ENCODE results near the gene EHMT1. TPM values are rescaled to one million over a fixed set of nuclear protein-coding genes. Genes with fewer than 3 reads are reported as not detected.

EHMT1 gene
- total and polyA plus RNA-seq, 2 donors, result 37.3 to 56.9 TPM

DNA sequence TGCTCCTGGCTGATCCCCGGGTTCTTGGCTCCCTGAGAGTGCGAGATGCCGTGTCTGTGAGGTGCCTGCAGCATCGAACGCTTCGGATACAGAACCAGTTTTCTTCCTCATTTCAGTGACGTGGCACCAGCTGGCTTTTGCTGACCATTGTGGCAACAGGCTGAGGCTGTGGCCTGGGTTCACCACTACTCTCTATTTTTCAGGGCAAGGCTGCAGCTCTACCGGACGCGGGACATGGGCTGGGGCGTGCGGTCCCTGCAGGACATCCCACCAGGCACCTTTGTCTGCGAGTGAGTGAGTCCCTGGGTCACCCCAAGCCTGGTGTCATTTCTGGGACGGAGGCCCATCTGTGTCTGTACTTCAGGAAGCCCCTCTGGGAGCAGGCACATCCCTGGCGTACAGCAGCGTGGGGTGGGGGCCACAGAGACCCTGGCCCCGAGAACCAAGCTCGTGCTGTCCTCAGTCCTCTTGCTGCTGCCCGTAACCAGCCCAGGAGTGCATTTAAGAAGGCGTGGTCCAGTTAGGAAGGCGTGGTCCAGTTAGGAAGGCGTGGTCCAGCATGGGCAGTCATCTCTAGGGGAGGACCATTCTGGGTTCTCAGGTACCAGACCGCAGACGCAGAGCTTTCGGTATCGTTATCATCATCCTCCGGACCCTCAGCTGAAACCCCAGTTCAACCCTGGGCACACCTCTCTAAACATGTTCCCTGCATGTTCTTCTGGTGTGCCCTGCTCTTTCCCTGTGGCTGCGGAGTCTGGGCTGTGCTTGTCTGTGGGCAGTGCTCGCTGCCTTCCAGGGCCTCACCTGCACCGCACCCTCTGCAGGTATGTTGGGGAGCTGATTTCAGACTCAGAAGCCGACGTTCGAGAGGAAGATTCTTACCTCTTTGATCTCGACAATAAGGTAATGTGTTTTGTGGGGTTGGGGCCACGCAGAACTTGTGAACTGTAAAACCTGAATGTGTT is 198.7 kb downstream of the EHMT1 start:
- WGBS, result 98% methylated on average over 35 of the region's 35 CpGs
- no peaks in the 10 kb centered on the region for H3K4me1 ChIP-seq (ENCODE audit: control insufficient read depth in 2 of 2, insufficient read depth in 2 of 2, low read length in 2 of 2)
- DNase-seq (ENCODE audit: low read depth in 6 of 9, low spot score in 9 of 9), result no peak

DNA sequence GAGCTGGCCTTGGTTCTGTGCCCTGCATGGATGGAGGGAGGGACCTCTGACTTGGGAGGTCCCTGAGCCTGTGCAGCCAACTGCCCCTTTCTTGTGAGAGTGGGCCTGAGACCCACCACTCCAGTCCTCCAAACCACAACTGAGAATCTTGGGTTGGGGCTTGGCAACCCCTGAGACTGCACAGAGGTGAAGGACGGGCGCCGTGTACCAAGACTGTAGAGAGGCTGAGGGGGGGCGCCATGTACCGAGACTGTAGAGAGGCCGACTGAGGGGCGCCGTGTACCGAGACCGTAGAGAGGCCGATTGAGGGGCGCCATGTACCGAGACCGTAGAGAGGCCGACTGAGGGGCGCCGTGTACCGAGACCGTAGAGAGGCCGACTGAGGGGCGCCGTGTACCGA is 199.5 kb downstream of the EHMT1 start:
- Histone ChIP-seq H3K4me3 (ENCODE audit: low read length in 2 of 2) (no peak overlapping the region), H3K4me1 (ENCODE audit: control insufficient read depth in 2 of 2, insufficient read depth in 2 of 2, low read length in 2 of 2) (no peaks in the 10 kb centered on the region), H3K9me3 (ENCODE audit: control insufficient read depth in 2 of 2, insufficient read depth in 1 of 2, low read length in 1 of 2) (peaks cover 11 to 12% of the 10 kb centered on the region in 2 donors), H3K27ac (ENCODE audit: low read depth in 1 of 2, low read length in 1 of 2) (no peak overlapping the region), H3K27me3 (ENCODE audit: control insufficient read depth in 2 of 2, insufficient read depth in 1 of 2, low read length in 1 of 2) (no peaks in the 10 kb centered on the region), H3K36me3 (ENCODE audit: control insufficient read depth in 2 of 2, insufficient read depth in 2 of 2, low read length in 1 of 2) (peaks cover 44 to 75% of the 10 kb centered on the region in 2 donors)
- 87% methylated on average over 15 of the region's 23 CpGs for WGBS
- no peak for DNase-seq (ENCODE audit: low read depth in 6 of 9, low spot score in 9 of 9)

More for the DNA sequence above, 198.7 kb downstream of the EHMT1 start:
- Histone ChIP-seq H3K27ac (ENCODE audit: low read depth in 1 of 2, low read length in 1 of 2) (no peak overlapping the region), H3K4me3 (ENCODE audit: low read length in 2 of 2) (no peak overlapping the region), H3K27me3 (ENCODE audit: control insufficient read depth in 2 of 2, insufficient read depth in 1 of 2, low read length in 1 of 2) (no peaks in the 10 kb centered on the region), H3K36me3 (ENCODE audit: control insufficient read depth in 2 of 2, insufficient read depth in 2 of 2, low read length in 1 of 2) (peaks cover 50 to 82% of the 10 kb centered on the region in 2 donors), H3K9me3 (ENCODE audit: control insufficient read depth in 2 of 2, insufficient read depth in 1 of 2, low read length in 1 of 2) (peaks cover 11 to 12% of the 10 kb centered on the region in 2 donors)

DNA sequence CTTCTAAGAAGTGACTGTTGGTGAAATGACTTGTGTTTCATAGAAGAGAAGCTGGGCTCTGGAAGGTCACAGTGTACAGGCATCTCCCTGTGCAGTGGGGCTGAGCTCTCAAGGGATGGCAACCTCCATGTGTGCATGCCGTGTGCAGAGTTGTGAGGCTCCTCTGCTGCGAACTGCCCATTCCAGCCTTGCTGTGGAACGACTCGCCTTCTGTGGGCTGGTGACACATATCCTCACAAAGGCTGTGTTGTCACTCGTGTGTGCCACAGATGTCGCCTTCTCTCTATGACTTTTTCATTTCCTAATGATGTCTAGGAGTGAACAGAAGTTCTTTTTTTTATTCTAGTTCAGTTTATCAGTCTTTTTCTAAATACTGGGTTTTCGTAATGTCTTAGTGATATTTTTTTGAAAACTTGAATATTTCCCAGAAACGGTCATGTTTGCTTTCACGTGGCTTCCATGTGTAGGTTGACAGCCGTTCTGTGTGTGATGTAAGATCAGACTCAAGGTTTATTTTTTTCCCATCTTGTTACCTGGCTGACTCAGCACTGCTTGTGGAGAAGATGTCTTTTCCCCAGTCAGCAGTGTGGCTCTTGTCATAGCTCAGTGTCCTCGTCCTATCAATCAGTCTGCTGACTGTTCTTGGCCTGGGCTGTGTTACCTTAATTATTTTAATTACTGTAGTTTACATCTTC is 201.5 kb downstream of the EHMT1 start:
- WGBS, result 96% methylated on average over 11 of the region's 11 CpGs
- H3K4me3 ChIP-seq (ENCODE audit: low read length in 2 of 2), result no peak overlapping the region
- H3K36me3 ChIP-seq (ENCODE audit: control insufficient read depth in 2 of 2, insufficient read depth in 2 of 2, low read length in 1 of 2), result peaks cover 47 to 66% of the 10 kb centered on the region in 2 donors
- H3K9me3 ChIP-seq (ENCODE audit: control insufficient read depth in 2 of 2, insufficient read depth in 1 of 2, low read length in 1 of 2), result peaks cover 12% of the 10 kb centered on the region in 2 donors
- H3K27ac ChIP-seq (ENCODE audit: low read depth in 1 of 2, low read length in 1 of 2), result no peak overlapping the region
- no peak for DNase-seq (ENCODE audit: low read depth in 6 of 9, low spot score in 9 of 9)
- H3K4me1 ChIP-seq (ENCODE audit: control insufficient read depth in 2 of 2, insufficient read depth in 2 of 2, low read length in 2 of 2), result no peaks in the 10 kb centered on the region
- H3K27me3 ChIP-seq (ENCODE audit: control insufficient read depth in 2 of 2, insufficient read depth in 1 of 2, low read length in 1 of 2), result no peaks in the 10 kb centered on the region

DNA sequence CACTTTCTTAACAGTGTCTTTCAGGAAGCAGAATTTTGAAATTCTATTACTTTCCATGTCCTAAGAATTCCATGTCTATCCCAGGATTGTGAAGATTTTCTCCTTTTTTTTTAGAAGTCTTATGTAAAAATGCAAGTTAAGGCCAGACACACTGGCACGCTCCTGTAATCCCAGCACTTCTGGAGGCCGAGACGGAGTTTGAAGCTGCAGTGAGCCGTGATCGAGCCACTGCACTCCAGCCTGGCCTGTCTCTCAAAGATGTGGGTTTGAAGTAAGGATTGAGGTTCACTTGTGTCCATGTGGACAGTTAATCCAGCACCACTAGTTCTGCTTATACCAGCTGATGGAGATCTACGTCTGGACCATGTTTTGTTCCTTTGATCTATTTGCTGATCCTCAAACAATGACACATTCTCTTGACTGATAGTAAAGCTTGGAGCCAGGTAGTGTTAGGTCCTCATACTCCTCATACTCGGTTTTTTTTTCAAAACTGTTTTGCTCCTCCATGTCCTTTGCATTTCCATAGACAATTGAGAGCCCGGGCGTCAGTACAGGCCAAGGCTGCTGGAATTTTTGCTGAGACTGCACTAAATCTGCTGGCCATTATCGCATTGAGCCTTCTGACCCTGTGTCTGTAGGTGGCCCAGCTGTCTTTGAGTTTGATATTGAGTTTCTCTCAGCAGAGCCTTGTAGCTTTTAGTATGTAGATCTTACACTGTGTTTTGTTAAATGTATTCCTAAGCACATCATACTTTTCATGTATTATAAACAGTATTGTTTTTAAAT is 205.4 kb downstream of the EHMT1 start:
- Histone ChIP-seq H3K9me3 (ENCODE audit: control insufficient read depth in 2 of 2, insufficient read depth in 1 of 2, low read length in 1 of 2) (peaks cover 2 to 10% of the 10 kb centered on the region in 2 donors), H3K27ac (ENCODE audit: low read depth in 1 of 2, low read length in 1 of 2) (no peak overlapping the region), H3K36me3 (ENCODE audit: control insufficient read depth in 2 of 2, insufficient read depth in 2 of 2, low read length in 1 of 2) (peaks cover 31 to 57% of the 10 kb centered on the region in 2 donors), H3K27me3 (ENCODE audit: control insufficient read depth in 2 of 2, insufficient read depth in 1 of 2, low read length in 1 of 2) (no peaks in the 10 kb centered on the region), H3K4me1 (ENCODE audit: control insufficient read depth in 2 of 2, insufficient read depth in 2 of 2, low read length in 2 of 2) (no peaks in the 10 kb centered on the region), H3K4me3 (ENCODE audit: low read length in 2 of 2) (no peak overlapping the region)
- no peak for DNase-seq (ENCODE audit: low read depth in 6 of 9, low spot score in 9 of 9)
- 97% methylated on average over 10 of the region's 10 CpGs for WGBS

DNA sequence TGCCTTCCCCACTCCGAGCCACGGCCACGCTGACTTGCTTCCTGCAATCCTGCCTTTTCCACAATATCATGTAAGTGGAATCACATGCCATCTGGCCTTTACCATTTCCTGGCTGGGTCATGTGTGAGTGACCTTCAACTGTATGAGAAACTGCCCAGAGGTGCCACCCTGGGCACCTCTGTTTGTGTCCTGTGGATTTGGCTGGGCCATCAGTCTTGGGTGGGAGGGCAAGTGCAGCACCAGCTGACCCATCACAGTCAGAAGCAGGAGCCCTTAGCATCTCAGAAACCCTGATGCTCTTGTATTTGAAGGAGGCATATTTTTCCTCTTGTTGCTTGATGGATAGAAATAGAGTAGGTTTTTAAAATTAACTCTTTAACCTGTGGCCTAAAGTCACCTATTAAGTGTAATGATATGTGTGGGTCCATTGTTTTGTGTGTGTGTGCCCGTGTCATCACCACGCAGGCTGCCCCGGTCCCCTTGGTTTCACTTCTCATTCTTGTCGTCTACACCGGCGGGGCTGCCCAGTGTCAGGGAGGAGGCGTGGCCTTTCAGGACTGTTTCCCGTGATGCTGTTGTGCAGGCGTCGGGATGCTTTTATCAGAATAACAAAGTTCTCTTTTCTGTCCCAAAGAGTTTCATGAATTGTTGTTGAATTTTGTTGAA is 206.7 kb downstream of the EHMT1 start:
- no peaks in the 10 kb centered on the region for H3K4me1 ChIP-seq (ENCODE audit: control insufficient read depth in 2 of 2, insufficient read depth in 2 of 2, low read length in 2 of 2)
- H3K4me3 ChIP-seq (ENCODE audit: low read length in 2 of 2), result no peak overlapping the region
- H3K36me3 ChIP-seq (ENCODE audit: control insufficient read depth in 2 of 2, insufficient read depth in 2 of 2, low read length in 1 of 2), result peaks cover 30 to 47% of the 10 kb centered on the region in 2 donors
- DNase-seq (ENCODE audit: low read depth in 6 of 9, low spot score in 9 of 9), result no peak
- no peak overlapping the region for H3K27ac ChIP-seq (ENCODE audit: low read depth in 1 of 2, low read length in 1 of 2)
- peaks cover 1 to 10% of the 10 kb centered on the region in 2 donors for H3K9me3 ChIP-seq (ENCODE audit: control insufficient read depth in 2 of 2, insufficient read depth in 1 of 2, low read length in 1 of 2)
- no peaks in the 10 kb centered on the region for H3K27me3 ChIP-seq (ENCODE audit: control insufficient read depth in 2 of 2, insufficient read depth in 1 of 2, low read length in 1 of 2)
- 97% methylated on average over 13 of the region's 13 CpGs for WGBS

DNA sequence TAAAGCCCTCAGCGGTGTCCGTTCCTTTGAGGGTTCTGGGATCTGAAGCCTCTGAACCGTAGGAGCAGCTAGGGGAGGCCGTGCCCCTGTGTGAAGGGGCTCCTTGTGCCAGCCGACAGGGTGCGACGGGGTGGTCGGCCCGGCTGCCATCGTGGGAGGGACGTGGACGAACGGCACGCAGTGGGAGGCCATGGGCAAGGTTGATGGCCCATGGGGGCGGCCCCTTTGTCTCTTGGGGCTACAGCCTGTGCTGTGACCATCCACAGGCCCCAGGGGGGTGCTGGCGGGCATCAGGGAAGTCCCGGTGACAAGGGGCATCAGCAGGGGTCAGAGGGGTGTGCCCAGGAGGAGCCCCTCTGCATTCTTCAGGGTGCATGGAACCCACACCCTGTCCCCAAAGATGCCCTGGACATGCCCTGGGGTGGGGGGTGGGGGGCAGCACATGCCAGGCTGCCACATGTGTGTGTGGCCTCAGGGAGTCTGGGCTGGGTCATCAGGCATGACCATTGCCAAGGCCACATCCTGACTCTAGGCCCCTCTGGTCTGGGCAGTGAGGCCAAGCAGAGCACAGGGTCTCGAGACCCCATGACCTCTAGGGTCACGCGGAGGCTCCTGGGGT is 209.2 kb downstream of the EHMT1 start:
- H3K9me3 ChIP-seq (ENCODE audit: control insufficient read depth in 2 of 2, insufficient read depth in 1 of 2, low read length in 1 of 2), result peaks cover 0 to 10% of the 10 kb centered on the region in 2 donors
- H3K4me1 ChIP-seq (ENCODE audit: control insufficient read depth in 2 of 2, insufficient read depth in 2 of 2, low read length in 2 of 2), result no peaks in the 10 kb centered on the region
- no peak overlapping the region for H3K27ac ChIP-seq (ENCODE audit: low read depth in 1 of 2, low read length in 1 of 2)
- no peak overlapping the region for H3K4me3 ChIP-seq (ENCODE audit: low read length in 2 of 2)
- peaks cover 21 to 47% of the 10 kb centered on the region in 2 donors for H3K36me3 ChIP-seq (ENCODE audit: control insufficient read depth in 2 of 2, insufficient read depth in 2 of 2, low read length in 1 of 2)
- WGBS, result 99% methylated on average over 20 of the region's 20 CpGs
- no peaks in the 10 kb centered on the region for H3K27me3 ChIP-seq (ENCODE audit: control insufficient read depth in 2 of 2, insufficient read depth in 1 of 2, low read length in 1 of 2)
- DNase-seq (ENCODE audit: low read depth in 6 of 9, low spot score in 9 of 9), result no peak

DNA sequence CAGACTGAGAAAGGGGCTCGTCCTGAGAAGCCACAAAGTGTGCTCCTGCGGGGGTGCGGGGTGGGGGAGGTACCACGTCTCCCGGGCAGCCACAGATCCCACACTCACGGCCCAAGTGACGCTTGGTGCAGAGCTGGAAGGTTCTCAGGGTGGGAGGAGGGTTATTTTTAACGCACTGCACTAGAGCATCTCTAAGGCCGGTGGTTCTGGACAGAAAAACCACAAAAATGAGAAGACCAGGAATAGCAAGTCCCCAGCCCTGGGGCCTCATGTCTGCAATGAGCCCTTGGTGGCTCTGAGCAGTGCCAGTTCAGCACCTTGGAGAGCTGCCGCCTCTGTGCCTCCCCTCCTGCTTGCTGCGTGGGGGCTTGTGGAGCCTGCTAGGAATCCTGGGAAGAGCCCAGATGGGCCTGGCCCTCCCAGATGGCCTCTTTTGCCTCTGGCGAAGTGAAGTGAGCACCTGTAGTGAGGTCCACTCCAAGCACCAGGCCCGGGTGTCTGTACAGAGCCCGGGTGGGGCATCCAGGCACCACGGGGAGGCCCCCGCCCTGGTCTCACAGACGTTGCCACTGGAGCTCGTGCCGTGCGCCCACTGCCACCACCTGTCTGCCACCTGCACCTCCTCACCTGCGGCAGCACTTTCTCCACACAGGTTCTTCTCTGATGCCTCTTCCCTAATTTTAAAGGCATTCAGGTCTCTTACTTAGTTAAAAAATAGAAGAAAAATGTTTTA is 209.9 kb downstream of the EHMT1 start:
- H3K9me3 ChIP-seq (ENCODE audit: control insufficient read depth in 2 of 2, insufficient read depth in 1 of 2, low read length in 1 of 2), result peaks cover 0 to 10% of the 10 kb centered on the region in 2 donors
- H3K27me3 ChIP-seq (ENCODE audit: control insufficient read depth in 2 of 2, insufficient read depth in 1 of 2, low read length in 1 of 2), result no peaks in the 10 kb centered on the region
- WGBS, result 97% methylated on average over 21 of the region's 21 CpGs

More for the DNA sequence above, 209.9 kb downstream of the EHMT1 start:
- Histone ChIP-seq H3K36me3 (ENCODE audit: control insufficient read depth in 2 of 2, insufficient read depth in 2 of 2, low read length in 1 of 2) (peaks cover 24 to 54% of the 10 kb centered on the region in 2 donors), H3K27ac (ENCODE audit: low read depth in 1 of 2, low read length in 1 of 2) (no peak overlapping the region), H3K4me1 (ENCODE audit: control insufficient read depth in 2 of 2, insufficient read depth in 2 of 2, low read length in 2 of 2) (no peaks in the 10 kb centered on the region), H3K4me3 (ENCODE audit: low read length in 2 of 2) (no peak overlapping the region)
- peak in 6 of 9 donors; percentile 1 to 47 (median 22) for DNase-seq (ENCODE audit: low read depth in 6 of 9, low spot score in 9 of 9)
